ENCODE results near the gene TMEM217. TPM values are rescaled to one million over a fixed set of nuclear protein-coding genes. Genes with fewer than 3 reads are reported as not detected.

The TMEM217 gene
- polyA plus RNA-seq, 1 experiment: 7.7 TPM

- CTCF ChIA-PET: interaction anchor here (1.0 kb wide), 1 partner anchor 216 kb away, joined by 3 read pairs; no protein-coding TSS in a partner anchor
- no peaks in the 10 kb centered on the region for H3K27me3 ChIP-seq (ENCODE audit: control insufficient read depth, insufficient read depth, low read length)
- POLR2A ChIA-PET: no interaction called here
These were observed 24.4 kb downstream of the TMEM217 start for GRCh38 chr6:37233541-37233940.

DNA sequence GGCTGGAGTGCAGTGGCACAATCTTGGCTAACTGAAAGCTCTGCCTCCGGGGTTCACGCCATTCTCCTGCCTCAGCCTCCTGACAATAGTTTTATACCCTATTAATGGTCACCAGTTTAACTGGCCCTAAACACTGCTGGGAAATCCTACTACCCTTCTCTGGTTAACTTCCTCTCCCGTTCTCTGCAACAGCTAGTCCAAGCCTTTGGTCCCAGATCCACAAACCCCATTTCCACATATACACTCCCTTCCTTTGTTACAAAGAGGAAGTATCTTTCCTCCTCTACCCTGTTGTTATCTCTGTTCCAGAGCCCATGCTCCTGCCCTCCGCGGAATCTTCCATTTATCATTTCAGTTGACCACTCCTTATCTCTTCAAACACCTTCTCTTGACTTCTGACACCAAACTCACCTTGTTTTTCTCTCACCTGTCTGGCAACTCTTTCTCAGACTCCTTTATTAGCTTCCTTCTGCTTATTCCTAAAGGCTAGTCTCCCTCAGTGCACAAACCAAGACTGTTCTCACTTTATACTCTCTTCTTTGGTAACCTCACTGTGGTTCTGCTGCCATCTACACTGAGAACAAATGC is 25.4 kb downstream of the TMEM217 start:
- TF ChIP-seq, protein P1, sequence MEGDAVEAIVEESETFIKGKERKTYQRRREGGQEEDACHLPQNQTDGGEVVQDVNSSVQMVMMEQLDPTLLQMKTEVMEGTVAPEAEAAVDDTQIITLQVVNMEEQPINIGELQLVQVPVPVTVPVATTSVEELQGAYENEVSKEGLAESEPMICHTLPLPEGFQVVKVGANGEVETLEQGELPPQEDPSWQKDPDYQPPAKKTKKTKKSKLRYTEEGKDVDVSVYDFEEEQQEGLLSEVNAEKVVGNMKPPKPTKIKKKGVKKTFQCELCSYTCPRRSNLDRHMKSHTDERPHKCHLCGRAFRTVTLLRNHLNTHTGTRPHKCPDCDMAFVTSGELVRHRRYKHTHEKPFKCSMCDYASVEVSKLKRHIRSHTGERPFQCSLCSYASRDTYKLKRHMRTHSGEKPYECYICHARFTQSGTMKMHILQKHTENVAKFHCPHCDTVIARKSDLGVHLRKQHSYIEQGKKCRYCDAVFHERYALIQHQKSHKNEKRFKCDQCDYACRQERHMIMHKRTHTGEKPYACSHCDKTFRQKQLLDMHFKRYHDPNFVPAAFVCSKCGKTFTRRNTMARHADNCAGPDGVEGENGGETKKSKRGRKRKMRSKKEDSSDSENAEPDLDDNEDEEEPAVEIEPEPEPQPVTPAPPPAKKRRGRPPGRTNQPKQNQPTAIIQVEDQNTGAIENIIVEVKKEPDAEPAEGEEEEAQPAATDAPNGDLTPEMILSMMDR (IDR thresholded peaks at IDR 0.05; ENCODE audit: low read depth, low read length): no peak
- Histone ChIP-seq H3K9me3 (ENCODE audit: control insufficient read depth, insufficient read depth, low read length) (no peaks in the 10 kb centered on the region), H3K27me3 (ENCODE audit: control insufficient read depth, insufficient read depth, low read length) (no peaks in the 10 kb centered on the region), H3K4me3 (ENCODE audit: low read depth, low read length) (no peak overlapping the region), H3K27ac (ENCODE audit: low read depth, low read length) (no peak overlapping the region)
- ChIA-PET CTCF (interaction anchor here (1.0 kb wide), 1 partner anchor 215 kb away, joined by 3 read pairs; no protein-coding TSS in a partner anchor), POLR2A (no interaction called here)
- DNase-seq (ENCODE audit: low read depth, low spot score): no peak

More at GRCh38 chr6:37233541-37233940, 24.4 kb downstream of the TMEM217 start:
- Histone ChIP-seq H3K4me3 (ENCODE audit: low read depth, low read length) (no peak overlapping the region), H3K9me3 (ENCODE audit: control insufficient read depth, insufficient read depth, low read length) (no peaks in the 10 kb centered on the region), H3K27ac (ENCODE audit: low read depth, low read length) (no peak overlapping the region)
- no peak for DNase-seq (ENCODE audit: low read depth, low spot score)
- TF ChIP-seq, protein P1 (IDR thresholded peaks at IDR 0.05; ENCODE audit: low read depth, low read length): no peak

- ChIA-PET POLR2A (no interaction called here), CTCF (no interaction called here)
- H3K27ac ChIP-seq (ENCODE audit: low read depth, low read length): no peak overlapping the region
- no peaks in the 10 kb centered on the region for H3K27me3 ChIP-seq (ENCODE audit: control insufficient read depth, insufficient read depth, low read length)
- no peak for DNase-seq (ENCODE audit: low read depth, low spot score)
- H3K9me3 ChIP-seq (ENCODE audit: control insufficient read depth, insufficient read depth, low read length): no peaks in the 10 kb centered on the region; the same call in 1 of the 2 replicates
- TF ChIP-seq, protein P1 (IDR thresholded peaks at IDR 0.05; ENCODE audit: low read depth, low read length): no peak
- H3K4me3 ChIP-seq (ENCODE audit: low read depth, low read length): no peak overlapping the region
These were observed 27.8 kb downstream of the TMEM217 start for GRCh38 chr6:37230104-37230503.

GRCh38 chr6:37225350-37226169 is 32.4 kb downstream of the TMEM217 start:
- CTCF ChIA-PET: interaction anchor here (2.3 to 2.8 kb wide), 2 partner anchors 16 to 208 kb away, joined by 8 to 9 read pairs; no protein-coding TSS in a partner anchor
- TF ChIP-seq, protein P1 (IDR thresholded peaks at IDR 0.05; ENCODE audit: low read depth, low read length): no peak
- no peaks in the 10 kb centered on the region for H3K27me3 ChIP-seq (ENCODE audit: control insufficient read depth, insufficient read depth, low read length)
- H3K9me3 ChIP-seq (ENCODE audit: control insufficient read depth, insufficient read depth, low read length): no peaks in the 10 kb centered on the region; the same call in 1 of the 2 replicates
- no peak for DNase-seq (ENCODE audit: low read depth, low spot score)
- H3K27ac ChIP-seq (ENCODE audit: low read depth, low read length): no peak overlapping the region
- H3K4me3 ChIP-seq (ENCODE audit: low read depth, low read length): no peak overlapping the region
- POLR2A ChIA-PET: no interaction called here

GRCh38 chr6:37222992-37223391 is 35.0 kb downstream of the TMEM217 start:
- H3K4me3 ChIP-seq (ENCODE audit: low read depth, low read length): peak overlapping the region; percentile 60

More at GRCh38 chr6:37222992-37223391, 35.0 kb downstream of the TMEM217 start:
- Histone ChIP-seq H3K9me3 (ENCODE audit: control insufficient read depth, insufficient read depth, low read length) (no peaks in the 10 kb centered on the region; the same call in 1 of the 2 replicates), H3K27ac (ENCODE audit: low read depth, low read length) (no peak overlapping the region), H3K27me3 (ENCODE audit: control insufficient read depth, insufficient read depth, low read length) (no peaks in the 10 kb centered on the region)
- TF ChIP-seq, protein P1 (IDR thresholded peaks at IDR 0.05; ENCODE audit: low read depth, low read length): no peak
- ChIA-PET POLR2A (interaction anchor here (1.0 to 1.5 kb wide), 2 partner anchors 19 to 22 kb away, joined by 4 to 7 read pairs; no protein-coding TSS in a partner anchor), CTCF (interaction anchor here (0.9 to 2.8 kb wide), 6 partner anchors 10 to 205 kb away, joined by 3 to 9 read pairs (median 4); no protein-coding TSS in a partner anchor)
- DNase-seq (ENCODE audit: low read depth, low spot score): no peak

Data from AG04450 (cell line).